OCI-LY7 (cell line): Measurements from ENCODE around the gene ZNF337. TPM values are rescaled to one million over a fixed set of nuclear protein-coding genes. Genes with fewer than 3 reads are reported as not detected.

Source experiments
- BruUV-seq: library from RNA; stranded (reverse); fragments of 400-500 nt; replicated peaks from 2 replicates; lab custom pipeline; 2021; lab: Mats Ljungman, UMichigan
- CTCF ChIA-PET: fragments of 300-600 bp; sonication (Branson Sonifier 250); formaldehyde crosslinking; loops from one replicate; lab custom pipeline; 2022; ENCODE audit warnings: antibody characterized with exemption; ENCODE audit not compliant: unreplicated experiment; lab: Charles Lee
- POLR2A ChIA-PET: fragments of 300-600 bp; sonication (Branson Sonifier 250); formaldehyde crosslinking; loops from one replicate; lab custom pipeline; 2022; ENCODE audit warnings: antibody characterized with exemption; lab: Charles Lee
- DNase-seq: peaks from one replicate; pipeline ENCODE4 v3.0.0-alpha.2; 2015; ENCODE audit warnings: low spot score
- H2AFZ ChIP-seq: fragments of 200-600 bp; sonication (generic), shearing (Covaris generic); 2 replicates; pipeline ENCODE4 v1.6.1; 2014; ENCODE audit warnings: mild to moderate bottlenecking, antibody characterized with exemption, low read length, moderate library complexity
- H3K27ac ChIP-seq: fragments of 200-600 bp; sonication (generic); 2 replicates; pipeline ENCODE4 v1.5.1; 2014; ENCODE audit warnings: mixed run types, low read depth, mild to moderate bottlenecking, moderate library complexity, low read length, inconsistent platforms; ENCODE audit not compliant: poor library complexity, severe bottlenecking
- H3K36me3 ChIP-seq: fragments of 200-600 bp; sonication (generic); 2 replicates; pipeline ENCODE4 v1.6.1; 2014; ENCODE audit warnings: mild to moderate bottlenecking, antibody characterized with exemption, low read length, moderate library complexity, mixed read lengths; ENCODE audit not compliant: insufficient read depth
- H3K4me1 ChIP-seq: fragments of 200-600 bp; sonication (generic); 2 replicates; pipeline ENCODE4 v1.5.1; 2014; ENCODE audit warnings: mild to moderate bottlenecking, low read length; ENCODE audit not compliant: insufficient read depth, poor library complexity, severe bottlenecking
- H3K4me2 ChIP-seq: fragments of 200-600 bp; sonication (generic); 2 replicates; pipeline ENCODE4 v1.6.1; 2014; ENCODE audit warnings: mild to moderate bottlenecking, low read length
- H3K4me3 ChIP-seq: fragments of 200-600 bp; sonication (generic); 2 replicates; pipeline ENCODE4 v1.5.1; 2014; ENCODE audit warnings: mild to moderate bottlenecking, low read depth, low read length; ENCODE audit not compliant: poor library complexity, severe bottlenecking
- H3K79me2 ChIP-seq: fragments of 200-600 bp; sonication (generic); 2 replicates; pipeline ENCODE4 v1.6.1; 2016; ENCODE audit warnings: low read depth, mild to moderate bottlenecking, low read length, moderate library complexity, mixed read lengths; ENCODE audit not compliant: insufficient read depth
- H3K9me2 ChIP-seq: fragments of 200-600 bp; sonication (generic); 2 replicates; pipeline ENCODE4 v1.6.1; 2016; ENCODE audit warnings: mild to moderate bottlenecking, low read length, mixed read lengths; ENCODE audit not compliant: insufficient read depth
- H3K9me3 ChIP-seq: fragments of 200-600 bp; sonication (generic); 2 replicates; pipeline ENCODE4 v1.6.1; 2014; ENCODE audit warnings: mild to moderate bottlenecking, mixed run types, low read length, mixed read lengths
- H4K20me1 ChIP-seq: fragments of 200-600 bp; sonication (generic); 2 replicates; pipeline ENCODE4 v1.6.1; 2014; ENCODE audit warnings: mild to moderate bottlenecking, antibody characterized with exemption, low read length, moderate library complexity, mixed read lengths; ENCODE audit not compliant: insufficient read depth
- EZH2phosphoT487 ChIP-seq: fragments of 200-600 bp; sonication (generic); IDR thresholded peaks from 2 replicates; pipeline ENCODE4 v1.6.1; 2018; ENCODE audit warnings: low read depth, borderline replicate concordance, mild to moderate bottlenecking, mixed run types, antibody characterized with exemption, low read length, moderate library complexity, mixed read lengths
- intact Hi-C: fragments of 100-400 bp; cut with micrococcal nuclease; formaldehyde crosslinking; loops from one replicate; pipeline ENCODE4 v1.10.0; 2022; ENCODE audit not compliant: unreplicated experiment
- total RNA-seq, 2 experiments: library from RNA; depleted of rRNA in 1 of 2; stranded (reverse); fragments of >200 nt in 1 of 2; shearing (Covaris generic) in 1 of 2; gene quantifications; 2 replicates each; pipeline ENCODE4 v1.2.3, GENCODE V29; 2014 to 2022
- TF ChIP-seq, protein P1 (sequence below): fragments of 200-600 bp; sonication (generic); conservative IDR thresholded peaks from 2 replicates; pipeline ENCODE4 v1.5.1; 2014; ENCODE audit warnings: mild to moderate bottlenecking, antibody characterized with exemption, low read length, moderate library complexity, mixed read lengths

ZNF337 gene
- total RNA-seq, 2 experiments from 2014 or later = 13.3 to 15.1 TPM

DNA sequence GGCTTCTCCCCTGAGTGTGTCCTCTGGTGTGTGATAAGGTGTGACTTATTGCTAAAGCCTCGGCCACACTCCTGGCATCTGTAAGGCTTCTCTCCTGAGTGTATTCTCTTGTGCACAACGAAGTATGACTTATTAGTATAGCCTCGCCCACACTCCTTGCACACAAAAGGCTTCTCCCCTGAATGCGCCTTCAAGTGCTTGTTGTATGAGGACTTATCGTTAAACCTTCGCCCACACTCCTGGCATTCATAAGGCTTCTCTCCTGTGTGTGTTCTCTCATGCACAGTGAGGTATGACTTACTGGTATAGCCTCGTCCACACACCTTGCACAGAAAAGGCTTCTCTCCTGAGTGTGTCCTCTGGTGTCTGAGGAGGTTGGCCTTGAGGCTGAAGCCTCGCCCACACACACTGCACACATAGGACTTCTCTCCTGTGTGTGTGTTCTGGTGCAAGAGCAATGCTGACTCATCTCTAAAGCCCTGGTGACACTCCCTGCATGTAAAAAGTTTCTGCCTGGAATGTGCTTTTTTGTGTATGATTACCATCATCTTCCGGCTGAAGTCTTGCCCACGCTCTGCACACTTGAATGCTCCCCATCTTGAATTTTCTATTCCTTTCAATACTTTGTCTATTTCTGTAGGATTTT is 20.4 kb downstream of the ZNF337 start:
- Histone ChIP-seq H3K4me2 (no peak overlapping the region), H3K9me2 (no peaks in the 10 kb centered on the region), H3K36me3 (peaks cover 47% of the 10 kb centered on the region), H3K79me2 (no peaks in the 10 kb centered on the region), H3K27ac (no peak overlapping the region), H4K20me1 (no peaks in the 10 kb centered on the region), H3K4me3 (no peak overlapping the region), H2AFZ (no peak overlapping the region), H3K4me1 (no peaks in the 10 kb centered on the region), H3K9me3 (no peaks in the 10 kb centered on the region)
- TSS peak; percentile 27 for BruUV-seq
- intact Hi-C loops = no loop called here
- POLR2A ChIA-PET = no interaction called here
- CTCF ChIA-PET = no interaction called here
- no peak for DNase-seq
- no peak for TF ChIP-seq EZH2phosphoT487
- TF ChIP-seq, protein P1, sequence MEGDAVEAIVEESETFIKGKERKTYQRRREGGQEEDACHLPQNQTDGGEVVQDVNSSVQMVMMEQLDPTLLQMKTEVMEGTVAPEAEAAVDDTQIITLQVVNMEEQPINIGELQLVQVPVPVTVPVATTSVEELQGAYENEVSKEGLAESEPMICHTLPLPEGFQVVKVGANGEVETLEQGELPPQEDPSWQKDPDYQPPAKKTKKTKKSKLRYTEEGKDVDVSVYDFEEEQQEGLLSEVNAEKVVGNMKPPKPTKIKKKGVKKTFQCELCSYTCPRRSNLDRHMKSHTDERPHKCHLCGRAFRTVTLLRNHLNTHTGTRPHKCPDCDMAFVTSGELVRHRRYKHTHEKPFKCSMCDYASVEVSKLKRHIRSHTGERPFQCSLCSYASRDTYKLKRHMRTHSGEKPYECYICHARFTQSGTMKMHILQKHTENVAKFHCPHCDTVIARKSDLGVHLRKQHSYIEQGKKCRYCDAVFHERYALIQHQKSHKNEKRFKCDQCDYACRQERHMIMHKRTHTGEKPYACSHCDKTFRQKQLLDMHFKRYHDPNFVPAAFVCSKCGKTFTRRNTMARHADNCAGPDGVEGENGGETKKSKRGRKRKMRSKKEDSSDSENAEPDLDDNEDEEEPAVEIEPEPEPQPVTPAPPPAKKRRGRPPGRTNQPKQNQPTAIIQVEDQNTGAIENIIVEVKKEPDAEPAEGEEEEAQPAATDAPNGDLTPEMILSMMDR = no peak

- Histone ChIP-seq H3K4me2 (no peak overlapping the region), H3K9me3 (no peaks in the 10 kb centered on the region), H3K4me3 (no peak overlapping the region), H3K27ac (no peak overlapping the region), H2AFZ (no peak overlapping the region), H3K9me2 (no peaks in the 10 kb centered on the region), H3K36me3 (peaks cover 47% of the 10 kb centered on the region), H3K79me2 (no peaks in the 10 kb centered on the region), H4K20me1 (no peaks in the 10 kb centered on the region), H3K4me1 (no peaks in the 10 kb centered on the region)
- ChIA-PET POLR2A (no interaction called here), CTCF (no interaction called here)
- no peak for DNase-seq
- TF ChIP-seq, protein P1 = no peak
- no peak for TF ChIP-seq EZH2phosphoT487
- intact Hi-C loops = no loop called here
- no TSS peak for BruUV-seq
Measured at GRCh38 chr20:25675161-25675560, 21.5 kb downstream of the ZNF337 start.

GRCh38 chr20:25672659-25673235 is 23.9 kb downstream of the ZNF337 start:
- peaks cover 41% of the 10 kb centered on the region for H3K36me3 ChIP-seq
- no peak overlapping the region for H3K4me2 ChIP-seq
- no peak for TF ChIP-seq EZH2phosphoT487
- TF ChIP-seq, protein P1 = no peak
- H3K79me2 ChIP-seq = no peaks in the 10 kb centered on the region
- H2AFZ ChIP-seq = no peak overlapping the region
- no peak for DNase-seq
- ChIA-PET CTCF (no interaction called here), POLR2A (interaction anchor here (0.7 kb wide), 1 partner anchor 8 kb away, joined by 3 read pairs; no protein-coding TSS in a partner anchor)
- no peak overlapping the region for H3K4me3 ChIP-seq
- H3K27ac ChIP-seq = no peak overlapping the region
- H3K9me2 ChIP-seq = no peaks in the 10 kb centered on the region
- H4K20me1 ChIP-seq = no peaks in the 10 kb centered on the region
- BruUV-seq = no TSS peak
- no peaks in the 10 kb centered on the region for H3K9me3 ChIP-seq
- no peaks in the 10 kb centered on the region for H3K4me1 ChIP-seq
- intact Hi-C loops = no loop called here
